Lower leg skin (tissue), 3 donors: ENCODE data around the gene SYVN1.

ENCODE experiments used
- CTCF ChIP-seq, 3 donors: fragments of 450-650 bp; IDR thresholded peaks; one replicate each; pipeline ENCODE4 v1.5.1; 2016; ENCODE audit warnings: antibody characterized with exemption in 3 of 3, mild to moderate bottlenecking in 3 of 3, moderate library complexity in 2 of 3
- POLR2A ChIP-seq, 2 donors: fragments of 450-650 bp; IDR thresholded peaks; one replicate each; pipeline ENCODE4 v1.6.1; 2016 to 2017; ENCODE audit warnings: antibody characterized with exemption in 2 of 2, mild to moderate bottlenecking in 1 of 2, moderate library complexity in 1 of 2

- TF ChIP-seq POLR2A (IDR thresholded peaks at IDR 0.05) (no peak), CTCF (IDR thresholded peaks at IDR 0.05) (no peak)
Measured at GRCh38 chr11:65086809-65087208, 47.5 kb downstream of the SYVN1 start.
